Measurements from ENCODE around the gene EIF5.

DNA sequence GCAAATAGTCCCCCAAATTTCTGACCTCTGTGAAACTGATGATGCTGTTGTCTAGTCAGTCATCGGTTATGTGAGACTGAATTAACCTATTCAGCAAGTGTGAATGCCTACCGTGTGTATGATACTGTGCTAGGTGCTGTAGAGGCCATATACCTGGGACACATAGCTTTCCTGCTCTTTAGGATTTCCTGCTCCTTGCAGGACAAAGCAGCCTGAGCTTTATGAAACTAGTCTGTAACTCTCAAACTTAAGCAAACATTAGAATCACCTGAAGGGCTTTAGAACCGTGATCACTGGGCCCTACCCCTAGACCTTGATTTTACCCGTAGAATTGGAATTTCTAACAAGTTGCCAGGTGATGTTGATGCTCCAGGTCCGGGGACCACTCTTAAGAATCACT, 58.1 kb downstream of the EIF5 start:
- no peak for TF ChIP-seq EP300 (IDR thresholded peaks at IDR 0.05)
- TF ChIP-seq, protein P1, sequence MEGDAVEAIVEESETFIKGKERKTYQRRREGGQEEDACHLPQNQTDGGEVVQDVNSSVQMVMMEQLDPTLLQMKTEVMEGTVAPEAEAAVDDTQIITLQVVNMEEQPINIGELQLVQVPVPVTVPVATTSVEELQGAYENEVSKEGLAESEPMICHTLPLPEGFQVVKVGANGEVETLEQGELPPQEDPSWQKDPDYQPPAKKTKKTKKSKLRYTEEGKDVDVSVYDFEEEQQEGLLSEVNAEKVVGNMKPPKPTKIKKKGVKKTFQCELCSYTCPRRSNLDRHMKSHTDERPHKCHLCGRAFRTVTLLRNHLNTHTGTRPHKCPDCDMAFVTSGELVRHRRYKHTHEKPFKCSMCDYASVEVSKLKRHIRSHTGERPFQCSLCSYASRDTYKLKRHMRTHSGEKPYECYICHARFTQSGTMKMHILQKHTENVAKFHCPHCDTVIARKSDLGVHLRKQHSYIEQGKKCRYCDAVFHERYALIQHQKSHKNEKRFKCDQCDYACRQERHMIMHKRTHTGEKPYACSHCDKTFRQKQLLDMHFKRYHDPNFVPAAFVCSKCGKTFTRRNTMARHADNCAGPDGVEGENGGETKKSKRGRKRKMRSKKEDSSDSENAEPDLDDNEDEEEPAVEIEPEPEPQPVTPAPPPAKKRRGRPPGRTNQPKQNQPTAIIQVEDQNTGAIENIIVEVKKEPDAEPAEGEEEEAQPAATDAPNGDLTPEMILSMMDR (IDR thresholded peaks at IDR 0.05) = no peak
- TF ChIP-seq POLR2AphosphoS5 (IDR thresholded peaks at IDR 0.05) = no peak
- TF ChIP-seq POLR2A (IDR thresholded peaks at IDR 0.05; ENCODE audit: low read depth) = no peak
